ENCODE results near the gene KBTBD13.
"Not testable (repeated sequence)": the region's sequence is repeated elsewhere in the genome, so short reads cannot be mapped to it uniquely, and the experiment has no call there.

The KBTBD13 gene

GRCh38 chr15:65094294-65094995 is 17.9 kb downstream of the KBTBD13 start:
- DNase-seq (ENCODE audit: low read depth) = no peak
- TF ChIP-seq, protein P1, sequence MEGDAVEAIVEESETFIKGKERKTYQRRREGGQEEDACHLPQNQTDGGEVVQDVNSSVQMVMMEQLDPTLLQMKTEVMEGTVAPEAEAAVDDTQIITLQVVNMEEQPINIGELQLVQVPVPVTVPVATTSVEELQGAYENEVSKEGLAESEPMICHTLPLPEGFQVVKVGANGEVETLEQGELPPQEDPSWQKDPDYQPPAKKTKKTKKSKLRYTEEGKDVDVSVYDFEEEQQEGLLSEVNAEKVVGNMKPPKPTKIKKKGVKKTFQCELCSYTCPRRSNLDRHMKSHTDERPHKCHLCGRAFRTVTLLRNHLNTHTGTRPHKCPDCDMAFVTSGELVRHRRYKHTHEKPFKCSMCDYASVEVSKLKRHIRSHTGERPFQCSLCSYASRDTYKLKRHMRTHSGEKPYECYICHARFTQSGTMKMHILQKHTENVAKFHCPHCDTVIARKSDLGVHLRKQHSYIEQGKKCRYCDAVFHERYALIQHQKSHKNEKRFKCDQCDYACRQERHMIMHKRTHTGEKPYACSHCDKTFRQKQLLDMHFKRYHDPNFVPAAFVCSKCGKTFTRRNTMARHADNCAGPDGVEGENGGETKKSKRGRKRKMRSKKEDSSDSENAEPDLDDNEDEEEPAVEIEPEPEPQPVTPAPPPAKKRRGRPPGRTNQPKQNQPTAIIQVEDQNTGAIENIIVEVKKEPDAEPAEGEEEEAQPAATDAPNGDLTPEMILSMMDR (IDR thresholded peaks at IDR 0.05; ENCODE audit: low read length, missing control alignments) = no peak

GRCh38 chr15:65095011-65095746 is 18.6 kb downstream of the KBTBD13 start:
- H3K4me3 ChIP-seq (replicated peaks; ENCODE audit: low read depth, low read length) = no peak overlapping the region
- peak; percentile 18 for DNase-seq (ENCODE audit: low read depth)
- TF ChIP-seq, protein P1 (IDR thresholded peaks at IDR 0.05; ENCODE audit: low read length, missing control alignments) = no peak

More at GRCh38 chr15:65094294-65094995, 17.9 kb downstream of the KBTBD13 start:
- no peak overlapping the region for H3K4me3 ChIP-seq (replicated peaks; ENCODE audit: low read depth, low read length)

DNA sequence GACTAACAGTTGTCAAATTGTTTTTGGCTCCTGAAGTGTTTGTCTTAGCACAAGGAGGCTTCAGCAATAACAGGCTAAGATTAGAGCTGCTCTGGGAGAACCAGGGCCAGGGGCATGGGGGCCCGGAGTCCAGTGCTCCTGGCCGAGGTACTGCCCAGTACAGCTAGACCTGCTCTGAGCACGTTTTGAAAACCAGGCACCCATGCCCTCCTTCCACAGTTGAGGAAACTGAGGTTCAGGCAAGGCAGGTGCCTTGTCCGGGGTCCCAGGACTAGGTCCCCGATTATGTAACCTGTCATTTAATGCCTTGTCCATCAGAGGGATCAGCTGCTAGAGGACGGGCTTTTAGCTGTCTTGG is 19.2 kb downstream of the KBTBD13 start:
- TF ChIP-seq, protein P1 (IDR thresholded peaks at IDR 0.05; ENCODE audit: low read length, missing control alignments) = no peak
- no peak for DNase-seq (ENCODE audit: low read depth)
- H3K4me3 ChIP-seq (replicated peaks; ENCODE audit: low read depth, low read length) = no peak overlapping the region

GRCh38 chr15:65096481-65097385 is 20.2 kb downstream of the KBTBD13 start:
- TF ChIP-seq, protein P1 (IDR thresholded peaks at IDR 0.05; ENCODE audit: low read length, missing control alignments) = no peak
- no peak overlapping the region for H3K4me3 ChIP-seq (replicated peaks; ENCODE audit: low read depth, low read length)
- DNase-seq (ENCODE audit: low read depth) = no peak

- H3K4me3 ChIP-seq (replicated peaks; ENCODE audit: low read depth, low read length) = no peak overlapping the region
- TF ChIP-seq, protein P1 (IDR thresholded peaks at IDR 0.05; ENCODE audit: low read length, missing control alignments) = no peak
- no peak for DNase-seq (ENCODE audit: low read depth)
Measured at GRCh38 chr15:65097651-65098263, 21.2 kb downstream of the KBTBD13 start.

GRCh38 chr15:65099336-65099735 is 22.8 kb downstream of the KBTBD13 start:
- TF ChIP-seq, protein P1 (IDR thresholded peaks at IDR 0.05; ENCODE audit: low read length, missing control alignments) = no peak
- no peak for DNase-seq (ENCODE audit: low read depth)
- H3K4me3 ChIP-seq (replicated peaks; ENCODE audit: low read depth, low read length) = no peak overlapping the region

GRCh38 chr15:65099801-65100200 is 23.3 kb downstream of the KBTBD13 start:
- not testable (repeated sequence) for H3K4me3 ChIP-seq (replicated peaks; ENCODE audit: low read depth, low read length); DNase-seq (ENCODE audit: low read depth)

Measured in fibroblast of pulmonary artery (primary cell).